Neural progenitor cell (in vitro differentiated cells): ENCODE measurements around the gene TSPAN5. TPM values are rescaled to one million over a fixed set of nuclear protein-coding genes. Genes with fewer than 3 reads are reported as not detected.

ENCODE experiments used
- DNase-seq: peaks from one replicate; pipeline ENCODE4 v3.0.0-alpha.2; 2016; ENCODE audit warnings: low spot score
- H2AFZ ChIP-seq: fragments of 200-600 bp; sonication (generic); replicated peaks from 2 replicates; pipeline ENCODE4 v1.6.1; 2016; ENCODE audit warnings: antibody characterized with exemption
- H3F3A ChIP-seq: fragments of 200-600 bp; sonication (generic); 2 replicates; pipeline ENCODE4 v1.6.1; 2016; ENCODE audit warnings: antibody characterized with exemption, low read depth
- H3K27ac ChIP-seq: fragments of 200-600 bp; sonication (generic); 2 replicates; pipeline ENCODE4 v1.5.1; 2016; ENCODE audit warnings: mild to moderate bottlenecking
- H3K27me3 ChIP-seq: fragments of 200-600 bp; sonication (generic); 2 replicates; pipeline ENCODE4 v1.6.1; 2016; ENCODE audit warnings: mild to moderate bottlenecking, moderate library complexity
- H3K36me3 ChIP-seq: fragments of 200-600 bp; sonication (generic); 2 replicates; pipeline ENCODE4 v1.5.1; 2016
- H3K4me1 ChIP-seq: fragments of 200-600 bp; sonication (generic); 2 replicates; pipeline ENCODE4 v1.6.1; 2016; ENCODE audit warnings: mixed run types
- H3K4me2 ChIP-seq: fragments of 200-600 bp; sonication (generic); 2 replicates; pipeline ENCODE4 v1.6.1; 2016
- H3K4me3 ChIP-seq: fragments of 200-600 bp; sonication (generic); 2 replicates; pipeline ENCODE4 v1.5.1; 2016
- H3K79me2 ChIP-seq: fragments of 200-600 bp; sonication (generic); 2 replicates; pipeline ENCODE4 v1.6.1; 2016; ENCODE audit warnings: low read depth
- H3K9ac ChIP-seq: fragments of 200-600 bp; sonication (generic); 2 replicates; pipeline ENCODE4 v1.6.1; 2016
- H3K9me3 ChIP-seq: fragments of 200-600 bp; sonication (generic); 2 replicates; pipeline ENCODE4 v1.5.1; 2016; ENCODE audit warnings: low read depth
- H4K20me1 ChIP-seq: fragments of 200-600 bp; sonication (generic); 2 replicates; pipeline ENCODE4 v1.6.1; 2016; ENCODE audit warnings: low read depth
- H3K27ac Mint-ChIP-seq: 3 replicates; pipeline ENCODE4 v1.8.0; 2021; ENCODE audit warnings: mixed read lengths
- H3K27me3 Mint-ChIP-seq: 2 replicates; pipeline ENCODE4 v1.8.0; 2022; ENCODE audit warnings: low read depth, mild to moderate bottlenecking, inconsistent platforms, moderate library complexity, mixed read lengths; ENCODE audit not compliant: insufficient read depth
- H3K36me3 Mint-ChIP-seq: 3 replicates; pipeline ENCODE4 v1.8.0; 2021; ENCODE audit warnings: mixed read lengths
- H3K4me1 Mint-ChIP-seq: 3 replicates; pipeline ENCODE4 v1.8.0; 2021; ENCODE audit warnings: mixed read lengths
- H3K4me3 Mint-ChIP-seq: 3 replicates; pipeline ENCODE4 v1.8.0; 2021; ENCODE audit warnings: mild to moderate bottlenecking, moderate library complexity, mixed read lengths
- H3K9me3 Mint-ChIP-seq: 3 replicates; pipeline ENCODE4 v1.8.0; 2020; ENCODE audit warnings: mixed read lengths
- CTCF ChIP-seq: fragments of 200-600 bp; sonication (generic); IDR thresholded peaks from 2 replicates; pipeline ENCODE4 v1.5.1; 2017; ENCODE audit warnings: antibody characterized with exemption, mild to moderate bottlenecking
- EZH2 ChIP-seq: fragments of 200-600 bp; sonication (generic); IDR thresholded peaks from 2 replicates; pipeline ENCODE4 v1.6.1; 2017; ENCODE audit warnings: antibody characterized with exemption, mild to moderate bottlenecking, moderate library complexity
- EZH2phosphoT487 ChIP-seq: fragments of 200-600 bp; sonication (generic); IDR thresholded peaks from 2 replicates; pipeline ENCODE4 v1.6.1; 2017; ENCODE audit warnings: antibody characterized with exemption
- total RNA-seq: library from RNA; depleted of rRNA; stranded (reverse); fragments of >200 nt; gene quantifications from 2 replicates; pipeline ENCODE4 v1.2.3, GENCODE V29; 2015; ENCODE audit warnings: low replicate concordance

Gene TSPAN5
- total RNA-seq, 1 donor from 2014 or later, result 34.9 TPM

DNA sequence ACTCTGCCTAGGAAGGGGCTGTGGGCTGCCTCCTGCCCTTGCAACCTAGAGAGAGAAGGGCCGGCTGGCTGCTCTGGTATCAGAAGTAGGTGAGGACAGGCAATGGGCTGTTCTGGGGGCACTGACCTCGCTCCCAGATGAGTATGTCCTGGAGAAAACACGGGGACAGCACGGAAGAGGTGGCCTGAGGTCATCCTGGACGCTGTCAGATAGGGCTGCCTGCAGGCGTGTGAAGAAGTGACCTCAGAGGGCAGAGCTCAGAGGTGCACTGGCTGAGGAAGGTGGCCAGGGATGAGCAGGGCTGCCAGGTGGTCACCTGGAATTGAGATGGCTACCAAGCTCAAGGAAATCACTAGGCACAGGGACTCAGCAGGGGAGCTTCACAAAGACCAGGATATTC lies 159.6 kb downstream of the TSPAN5 start:
- Mint-ChIP-seq H3K27me3 (no peaks in the 10 kb centered on the region), H3K27ac (no peak overlapping the region), H3K9me3 (no peaks in the 10 kb centered on the region), H3K4me1 (peaks cover 23% of the 10 kb centered on the region), H3K4me3 (no peak overlapping the region), H3K36me3 (peaks cover 6% of the 10 kb centered on the region)
- no peaks in the 10 kb centered on the region for H3K79me2 ChIP-seq
- H4K20me1 ChIP-seq, result no peaks in the 10 kb centered on the region
- H2AFZ ChIP-seq, result no peak overlapping the region
- peaks cover 10% of the 10 kb centered on the region for H3F3A ChIP-seq
- H3K27ac ChIP-seq, result no peak overlapping the region
- H3K4me2 ChIP-seq, result peak overlapping the region; percentile 1
- no peaks in the 10 kb centered on the region for H3K36me3 ChIP-seq
- no peaks in the 10 kb centered on the region for H3K27me3 ChIP-seq
- no peak overlapping the region for H3K9ac ChIP-seq
- TF ChIP-seq EZH2phosphoT487 (no peak), CTCF (no peak), EZH2 (no peak)
- no peak for DNase-seq
- H3K9me3 ChIP-seq, result no peaks in the 10 kb centered on the region
- H3K4me1 ChIP-seq, result peaks cover 22% of the 10 kb centered on the region
- H3K4me3 ChIP-seq, result no peak overlapping the region

DNA sequence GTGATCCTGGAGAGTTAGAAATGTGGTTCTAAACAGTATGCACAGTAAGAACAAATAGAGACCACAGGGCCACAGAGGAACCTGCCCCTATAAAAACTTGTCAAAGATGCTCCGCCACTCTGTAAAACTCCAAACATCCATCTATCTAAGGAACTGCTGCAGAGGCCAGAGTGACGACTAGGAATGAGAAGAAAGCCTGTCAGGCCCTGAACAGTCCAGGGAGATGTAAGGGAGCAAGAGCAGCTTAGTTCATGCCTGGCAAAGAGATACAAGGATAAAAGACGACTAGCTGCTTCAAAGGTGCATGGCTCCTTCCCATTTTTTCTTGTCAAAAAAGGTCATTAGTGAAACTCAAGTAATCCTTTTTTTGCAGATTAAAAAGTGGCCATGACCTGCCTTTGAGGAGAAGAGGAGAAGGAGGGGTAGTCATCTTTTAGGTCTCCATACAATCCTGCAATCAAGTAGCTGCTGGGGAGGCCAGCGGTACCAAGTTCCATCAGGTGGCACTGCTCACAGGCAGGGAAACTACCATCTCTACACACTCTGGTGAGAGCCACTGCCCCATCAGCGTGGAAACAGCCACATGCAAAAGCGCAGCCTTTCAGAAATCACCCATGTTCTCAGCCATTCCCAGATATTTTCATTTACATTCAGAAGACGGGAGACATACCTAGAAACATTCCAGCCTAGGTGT lies 162.1 kb downstream of the TSPAN5 start:
- Histone ChIP-seq H4K20me1 (no peaks in the 10 kb centered on the region), H3K27ac (peak overlapping the region; percentile 5), H3K4me3 (no peak overlapping the region), H3K9me3 (no peaks in the 10 kb centered on the region), H3K4me2 (no peak overlapping the region), H3K4me1 (peaks cover 30% of the 10 kb centered on the region), H3F3A (peaks cover 10% of the 10 kb centered on the region), H3K36me3 (no peaks in the 10 kb centered on the region), H2AFZ (no peak overlapping the region), H3K79me2 (no peaks in the 10 kb centered on the region), H3K9ac (no peak overlapping the region), H3K27me3 (no peaks in the 10 kb centered on the region)
- TF ChIP-seq CTCF, result no peak
- no peak for TF ChIP-seq EZH2
- no peak for DNase-seq
- Mint-ChIP-seq H3K4me1 (peaks cover 38% of the 10 kb centered on the region), H3K4me3 (no peak overlapping the region), H3K9me3 (no peaks in the 10 kb centered on the region), H3K27ac (no peak overlapping the region), H3K36me3 (peaks cover under 1% of the 10 kb centered on the region), H3K27me3 (no peaks in the 10 kb centered on the region)

- Histone ChIP-seq H2AFZ (no peak overlapping the region), H3K4me1 (peaks cover 20% of the 10 kb centered on the region), H3K4me3 (no peak overlapping the region), H3K4me2 (no peak overlapping the region), H3K79me2 (no peaks in the 10 kb centered on the region), H4K20me1 (no peaks in the 10 kb centered on the region), H3K27ac (no peak overlapping the region), H3F3A (peaks cover 10% of the 10 kb centered on the region), H3K9ac (no peak overlapping the region), H3K36me3 (no peaks in the 10 kb centered on the region), H3K9me3 (no peaks in the 10 kb centered on the region), H3K27me3 (no peaks in the 10 kb centered on the region)
- Mint-ChIP-seq H3K27me3 (no peaks in the 10 kb centered on the region), H3K27ac (no peak overlapping the region), H3K4me3 (no peak overlapping the region), H3K36me3 (peaks cover 7% of the 10 kb centered on the region), H3K9me3 (no peaks in the 10 kb centered on the region), H3K4me1 (peaks cover 46% of the 10 kb centered on the region)
- TF ChIP-seq EZH2 (no peak), CTCF (no peak), EZH2phosphoT487 (no peak)
- DNase-seq, result no peak
Measured at GRCh38 chr4:98493296-98493695, 165.1 kb downstream of the TSPAN5 start.
